NCI-H69 (cell line): Measurements from ENCODE around the gene CIC.

Experiments used
- DNase-seq: peaks from one replicate; lab custom pipeline; 2025; lab: John Stamatoyannopoulos, UW

The CIC gene

DNA sequence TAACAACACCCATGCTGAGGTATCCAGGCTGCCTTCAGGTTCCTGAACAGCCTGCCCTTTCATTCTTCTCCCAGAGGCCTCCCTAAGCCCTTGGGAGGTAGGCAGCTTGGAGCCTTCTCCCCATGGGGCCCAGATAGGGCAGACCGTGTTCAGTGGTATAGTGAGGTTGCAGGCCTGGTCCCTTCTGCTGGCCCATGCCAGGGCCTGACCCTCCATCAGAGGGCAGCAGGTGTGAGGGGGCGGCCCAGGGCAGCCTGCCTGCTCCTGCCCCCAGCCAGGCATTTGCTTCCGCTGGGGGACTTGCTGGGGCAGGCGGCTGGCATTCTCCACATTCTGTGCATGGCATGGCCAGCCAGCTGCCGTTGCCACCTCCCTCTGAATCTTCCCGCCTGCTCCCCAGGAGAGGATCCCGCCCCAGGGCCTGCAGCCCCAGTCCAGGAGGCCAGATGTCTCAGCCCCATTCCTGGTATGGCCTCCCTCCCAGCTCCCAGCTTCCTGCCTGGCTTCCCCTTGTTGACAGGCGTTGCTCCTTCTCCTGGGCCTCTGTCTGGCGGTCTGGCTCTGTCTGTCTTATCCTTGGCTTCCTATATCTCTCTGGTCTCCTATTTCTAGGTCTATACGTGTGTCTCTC, 8.9 kb downstream of the CIC start:
- DNase-seq, result peak; percentile 95

DNA sequence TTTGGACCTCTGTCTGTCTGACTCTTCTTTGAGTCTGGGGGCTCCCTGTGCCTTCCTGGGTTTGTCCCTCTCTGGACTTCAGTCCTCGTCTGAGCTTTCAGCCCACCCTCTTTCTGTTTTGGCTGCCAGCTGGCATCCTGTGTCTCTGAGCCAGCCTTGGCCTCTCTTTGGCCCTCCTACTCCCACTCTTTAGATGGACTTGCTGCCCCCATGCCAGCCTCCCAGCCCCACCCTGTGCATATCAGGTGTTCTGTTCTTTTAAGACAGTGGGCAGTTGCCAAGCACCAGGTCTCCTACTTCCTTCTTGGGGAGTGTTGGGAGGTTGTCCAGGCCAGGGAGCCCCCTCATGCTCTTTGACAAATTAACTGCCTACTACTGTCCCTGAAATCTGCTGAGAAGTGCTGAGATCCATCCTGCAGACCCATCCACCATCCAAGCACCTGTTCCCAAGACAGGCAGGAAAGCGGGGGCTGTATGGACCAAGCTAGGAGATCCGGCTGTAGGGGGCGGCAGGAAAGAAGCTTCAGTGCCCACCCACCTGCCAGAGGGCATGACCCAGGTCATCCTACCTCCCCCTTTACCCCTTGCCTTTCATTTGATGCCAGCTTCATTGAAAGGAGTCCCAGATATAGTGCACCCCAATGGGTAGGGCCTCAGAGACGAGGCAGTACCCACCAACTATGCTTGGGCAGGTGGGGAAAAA, 9.6 kb downstream of the CIC start:
- DNase-seq, result peak; percentile 81

DNA sequence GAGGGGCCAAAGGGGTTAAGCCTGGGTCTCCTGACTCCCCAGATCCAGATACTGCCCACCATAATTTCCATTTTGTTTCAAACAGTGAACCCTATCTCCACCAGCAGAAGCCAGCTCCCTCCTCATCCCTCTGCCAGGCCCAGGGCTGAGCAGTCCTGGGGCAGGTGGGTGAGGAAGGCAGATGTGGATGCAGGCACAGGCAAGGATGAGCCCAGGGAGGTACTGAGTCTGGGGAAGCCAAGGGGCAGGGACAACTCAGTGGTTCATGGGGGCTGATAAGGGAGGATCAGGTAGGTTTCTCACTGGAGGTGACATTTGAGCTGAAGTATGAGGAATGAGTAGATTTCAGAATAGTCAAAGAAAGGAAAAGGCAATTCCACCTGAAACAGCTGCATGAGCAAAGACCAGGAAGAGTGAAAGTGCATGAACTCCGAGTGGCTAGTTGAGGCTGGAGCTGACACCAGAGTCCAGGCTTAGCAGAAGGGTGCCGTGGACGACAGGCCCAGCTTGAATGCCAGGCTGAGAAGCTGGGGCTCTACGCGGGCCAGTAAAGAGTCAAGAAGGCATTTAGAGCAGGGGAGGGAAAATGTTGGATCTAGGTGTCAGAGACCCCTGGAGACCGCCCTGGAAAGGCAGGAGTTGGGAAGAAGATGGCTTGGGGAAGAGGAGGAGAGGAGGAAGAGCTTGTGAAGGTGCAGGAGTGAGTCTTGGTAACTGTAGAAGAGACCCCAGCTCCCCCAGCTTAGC, 10.3 kb downstream of the CIC start:
- no peak for DNase-seq

DNA sequence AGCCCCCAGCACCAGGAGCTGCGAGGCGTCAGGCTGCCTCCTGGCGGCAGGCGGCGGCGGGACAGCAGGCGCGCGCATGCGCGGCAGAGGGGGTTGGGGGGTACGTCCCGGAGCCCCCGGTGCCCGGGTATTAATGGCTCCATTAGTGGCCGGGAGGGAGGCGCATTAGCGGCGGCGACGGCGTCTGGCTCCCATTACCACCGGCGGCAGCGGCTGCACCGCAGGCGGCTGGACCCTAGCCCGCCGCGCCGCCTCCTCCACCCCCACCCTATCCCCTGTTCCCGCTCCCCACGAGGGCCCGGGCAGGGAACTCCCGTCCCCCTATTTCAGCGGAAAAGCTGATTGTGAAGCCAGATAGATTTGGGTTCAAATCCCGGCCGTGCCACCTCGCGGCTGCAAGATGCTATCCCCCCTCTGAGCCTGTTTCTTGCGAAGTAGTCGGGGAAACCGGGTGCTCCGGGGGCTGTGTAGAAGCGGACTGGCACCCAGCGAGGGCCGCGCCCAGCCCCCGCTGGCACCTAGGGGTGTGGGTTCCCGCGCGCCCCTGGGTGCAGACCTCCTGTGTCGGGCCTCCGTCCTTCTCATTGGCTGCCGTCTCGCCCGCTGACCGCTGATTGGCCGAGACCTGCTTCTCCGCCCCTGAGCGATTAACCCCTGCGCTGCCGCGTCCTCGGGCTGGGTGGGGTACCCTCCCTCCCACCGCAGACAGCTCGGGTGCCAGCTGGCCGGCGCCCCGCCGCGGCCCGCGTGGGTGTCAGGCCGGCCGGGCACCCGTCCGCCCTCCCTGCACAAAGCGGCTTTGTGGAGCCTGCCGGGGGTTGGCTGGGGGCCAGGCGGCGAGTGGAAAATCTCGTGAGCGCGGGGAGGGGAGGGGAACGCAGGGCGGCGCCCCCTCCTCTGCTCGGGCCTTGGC, 11.1 kb downstream of the CIC start:
- DNase-seq, result peak; percentile 99

DNA sequence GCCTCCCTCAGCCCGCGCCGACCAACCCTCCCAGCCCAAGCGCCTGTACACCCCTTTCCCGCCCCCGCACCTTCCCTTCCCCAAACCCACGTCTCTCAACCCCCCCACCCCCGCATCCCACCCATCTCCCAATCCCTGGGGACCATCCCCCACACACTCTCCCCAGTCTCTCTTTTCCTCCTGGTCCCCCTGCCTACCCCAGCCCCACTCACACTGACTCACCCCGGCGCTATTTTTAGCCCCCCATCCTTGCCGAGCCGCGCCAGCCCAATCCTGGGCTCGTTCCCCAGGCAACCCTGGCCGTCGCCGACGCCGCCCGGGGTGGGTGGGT, 11.7 kb downstream of the CIC start:
- no peak for DNase-seq

DNA sequence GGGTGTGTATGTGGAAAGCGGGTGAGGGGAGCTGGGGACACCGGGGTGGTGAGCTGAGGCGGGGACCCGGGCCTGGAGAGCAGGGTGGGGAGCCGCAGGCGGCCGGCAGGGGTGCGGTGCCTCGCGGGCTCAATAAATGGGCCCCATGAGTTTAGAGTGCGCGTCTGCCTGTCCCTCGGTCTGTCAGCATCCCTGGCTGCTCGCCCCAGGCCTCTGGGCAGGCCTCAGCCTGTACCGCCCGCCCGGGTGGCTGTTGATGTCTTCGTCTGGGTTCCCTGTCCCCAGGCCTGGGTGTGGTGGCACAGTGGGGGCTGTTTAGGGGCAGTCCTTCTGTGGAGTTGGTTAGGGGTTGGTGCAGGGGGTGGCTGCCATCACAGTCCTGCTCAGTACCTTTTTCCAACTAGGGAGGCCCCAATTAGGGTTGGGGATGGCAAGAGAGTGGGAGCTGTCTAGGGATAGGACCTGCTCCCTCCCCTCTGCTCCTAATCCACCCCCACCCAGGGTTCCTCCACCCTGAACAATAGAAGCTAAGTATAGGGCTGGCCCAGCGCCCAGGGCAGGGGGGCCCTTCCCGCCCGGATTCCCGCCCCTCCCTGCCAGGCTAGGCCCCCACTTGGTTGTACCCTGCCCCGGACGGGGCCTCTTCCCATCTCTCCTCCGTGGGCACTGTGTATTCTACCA, 12.2 kb downstream of the CIC start:
- DNase-seq, result peak; percentile 99

DNA sequence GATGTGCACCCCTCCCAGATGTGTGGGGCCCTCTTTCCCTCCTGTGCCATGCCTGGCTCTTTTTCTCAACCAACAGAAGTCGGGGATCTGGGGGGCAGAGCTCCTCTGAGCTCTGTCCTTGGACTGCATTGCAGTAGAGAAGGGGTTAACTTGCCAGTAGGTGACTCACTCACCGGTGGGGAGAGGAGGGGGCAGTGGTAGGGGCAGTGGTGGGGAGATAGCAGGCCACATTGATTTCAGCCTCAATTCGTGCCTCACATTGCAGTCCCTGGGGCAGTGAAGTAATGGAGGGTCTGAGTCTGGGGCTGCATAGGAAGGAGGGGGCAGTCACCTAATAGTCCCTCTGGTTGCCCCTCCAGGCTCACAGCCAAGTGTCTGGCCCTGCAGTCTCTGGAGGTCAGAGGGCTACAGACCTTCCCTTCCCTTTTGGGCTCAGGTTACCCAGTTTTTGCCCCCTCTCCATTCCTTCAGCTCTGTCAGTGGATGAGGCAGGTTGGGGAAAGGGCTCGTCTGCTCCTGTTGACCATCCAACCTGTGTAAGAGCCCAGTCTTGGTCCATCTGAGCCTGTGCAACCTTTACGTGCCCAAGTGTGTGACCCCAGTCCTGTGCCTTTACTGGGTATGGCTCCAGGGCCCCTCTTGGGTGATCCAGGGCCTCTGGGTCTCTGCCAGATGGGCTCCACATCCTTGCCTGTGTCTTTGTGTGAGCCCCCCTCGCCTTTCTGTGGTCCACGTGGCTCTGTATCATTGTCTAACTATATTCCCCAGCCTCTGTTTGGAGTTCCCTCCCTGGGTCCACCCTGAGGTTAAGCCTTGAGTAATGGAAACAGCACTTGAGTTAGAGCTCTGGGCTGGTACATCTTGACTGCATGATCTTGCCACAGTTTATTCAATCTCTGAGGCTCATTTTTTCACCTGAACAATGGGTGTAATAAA, 13.0 kb downstream of the CIC start:
- peak; percentile 97 for DNase-seq

DNA sequence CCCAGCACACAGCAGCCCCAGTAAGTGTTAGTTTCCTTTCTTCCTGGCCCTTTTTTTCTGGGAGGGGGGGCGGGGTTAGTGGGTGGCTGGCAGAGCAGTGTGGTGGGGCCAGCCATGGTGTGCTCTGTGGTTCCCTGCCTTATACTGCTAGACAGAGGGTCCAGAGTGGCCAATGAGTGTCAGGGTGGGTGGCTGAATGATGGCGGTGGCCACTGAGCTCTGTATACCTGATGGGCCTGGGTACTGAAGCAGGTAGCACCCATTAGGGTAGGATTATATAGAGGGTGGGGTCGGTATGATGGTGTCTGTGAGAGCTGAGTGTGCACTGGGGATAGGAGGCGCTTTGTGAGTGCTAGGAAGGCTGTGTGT, 13.8 kb downstream of the CIC start:
- no peak for DNase-seq

DNA sequence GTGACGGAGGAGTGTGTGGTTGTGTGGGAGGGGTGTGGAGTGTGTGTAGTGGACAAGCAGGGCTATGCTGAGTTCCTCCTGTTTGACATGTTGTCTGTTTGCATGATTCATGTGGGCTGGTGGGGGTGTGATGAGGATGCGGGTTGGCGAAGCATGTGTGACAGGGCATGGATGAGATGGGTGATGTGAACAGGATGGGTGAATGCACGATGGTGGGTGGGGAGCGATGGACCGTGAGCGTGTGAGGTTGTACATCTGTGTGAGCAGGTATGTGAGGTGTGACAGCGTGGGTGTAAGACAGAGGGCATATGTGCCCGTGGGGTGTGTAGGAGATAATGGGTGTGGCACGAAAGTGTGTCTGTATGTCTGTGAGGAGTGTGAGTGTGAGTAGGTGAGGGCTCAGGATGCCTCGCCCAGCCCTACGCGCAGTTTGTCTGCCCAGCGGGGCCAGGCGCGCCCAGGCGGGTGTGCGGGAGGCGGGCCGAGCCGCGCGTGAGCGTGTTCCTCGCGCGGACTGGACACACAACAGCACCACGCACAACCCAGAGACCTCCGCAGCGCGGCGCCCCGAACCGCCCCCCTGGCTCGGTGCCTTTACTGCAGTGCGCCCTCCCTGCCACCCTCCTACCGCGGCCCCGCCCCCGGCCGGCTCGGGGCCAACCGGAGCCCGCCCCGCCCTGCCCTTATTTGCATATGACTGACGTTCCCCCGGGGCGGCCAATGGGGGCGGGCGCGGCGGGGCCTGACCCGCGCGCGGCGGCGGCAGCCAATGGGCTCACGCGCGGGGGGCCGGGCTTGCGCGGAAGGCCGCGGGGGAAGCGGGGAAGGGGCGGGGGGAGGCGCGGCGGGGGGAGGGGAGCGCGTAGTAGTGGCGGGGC, 14.4 kb downstream of the CIC start:
- DNase-seq, result peak; percentile 99

DNA sequence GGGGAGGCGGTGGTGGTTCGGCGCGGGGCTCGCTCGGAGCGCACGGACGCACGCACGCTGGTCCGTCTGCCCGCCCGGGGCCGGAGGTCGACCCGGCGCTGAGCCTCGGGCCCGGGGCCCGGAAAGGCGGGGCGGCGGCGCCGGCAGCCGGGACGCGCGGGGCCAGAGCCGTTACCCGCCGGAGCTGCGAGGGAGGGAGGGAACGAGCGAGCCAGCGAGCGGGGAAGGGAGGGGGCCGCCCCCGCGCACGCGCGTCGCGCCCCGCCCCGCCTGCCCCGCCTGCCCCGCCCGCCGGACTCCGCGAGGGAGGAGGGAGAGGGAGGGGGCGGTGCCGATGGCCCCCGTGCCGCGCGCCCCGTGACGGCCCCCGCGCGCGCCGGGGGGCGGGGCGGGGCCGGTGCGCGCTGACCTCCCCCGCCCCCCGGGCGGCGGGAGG, 15.0 kb downstream of the CIC start:
- peak; percentile 96 for DNase-seq

DNA sequence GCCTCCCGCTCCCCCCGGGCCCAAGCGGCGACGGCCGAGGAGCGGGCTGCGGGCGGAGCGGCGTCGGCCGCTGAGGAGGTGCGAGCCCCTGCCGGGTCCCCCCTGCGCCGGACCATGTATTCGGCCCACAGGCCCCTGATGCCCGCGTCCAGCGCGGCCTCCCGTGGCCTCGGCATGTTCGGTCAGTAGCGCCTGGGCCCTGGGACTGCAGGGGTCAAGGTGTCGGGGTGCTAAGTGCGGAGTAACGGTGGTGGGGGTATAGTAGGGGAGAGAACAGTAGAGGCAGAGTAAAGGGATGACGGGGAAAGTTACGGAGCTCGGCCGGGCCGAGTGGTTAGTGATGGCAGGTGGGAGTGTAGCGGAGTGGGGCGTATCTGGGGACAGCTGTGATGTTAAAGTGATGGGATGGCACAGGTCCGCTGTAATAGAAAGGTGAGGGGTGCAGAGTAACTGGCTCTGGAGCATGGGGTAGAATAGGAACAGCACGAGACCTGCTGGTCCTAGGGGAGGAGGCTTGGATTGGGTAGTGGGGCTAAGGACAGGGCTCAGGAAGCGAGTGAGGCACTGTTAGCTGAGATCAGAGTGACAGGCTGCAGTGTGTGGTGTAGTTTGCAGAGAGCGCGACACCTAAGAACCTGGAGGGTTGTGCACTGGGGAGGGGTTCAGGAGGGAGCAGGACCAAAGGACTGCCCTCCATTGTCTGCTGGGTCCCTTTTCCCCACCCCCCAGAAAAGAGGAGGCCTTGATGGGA, 15.7 kb downstream of the CIC start:
- peak; percentile 65 for DNase-seq

DNA sequence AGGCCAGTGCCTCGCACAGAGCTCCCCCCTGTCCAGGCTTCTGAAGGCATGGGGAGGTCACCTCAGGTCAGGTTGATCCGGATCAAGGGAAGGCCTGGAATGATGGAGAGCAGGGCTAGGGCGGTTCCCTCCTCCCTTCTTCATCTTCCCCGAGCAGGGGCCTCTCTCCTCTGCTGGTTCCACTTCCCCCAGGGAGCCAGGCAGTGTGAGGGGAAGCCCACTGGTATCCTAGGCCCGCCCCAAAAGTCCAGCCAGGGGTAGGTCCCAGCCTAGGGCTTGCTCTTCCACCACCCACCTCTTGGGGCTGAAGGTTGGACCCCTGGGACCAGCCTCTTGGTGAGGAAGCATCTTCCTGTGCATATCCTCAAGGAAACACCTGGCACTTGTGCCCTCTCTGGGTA, 16.5 kb downstream of the CIC start:
- DNase-seq, result no peak

DNA sequence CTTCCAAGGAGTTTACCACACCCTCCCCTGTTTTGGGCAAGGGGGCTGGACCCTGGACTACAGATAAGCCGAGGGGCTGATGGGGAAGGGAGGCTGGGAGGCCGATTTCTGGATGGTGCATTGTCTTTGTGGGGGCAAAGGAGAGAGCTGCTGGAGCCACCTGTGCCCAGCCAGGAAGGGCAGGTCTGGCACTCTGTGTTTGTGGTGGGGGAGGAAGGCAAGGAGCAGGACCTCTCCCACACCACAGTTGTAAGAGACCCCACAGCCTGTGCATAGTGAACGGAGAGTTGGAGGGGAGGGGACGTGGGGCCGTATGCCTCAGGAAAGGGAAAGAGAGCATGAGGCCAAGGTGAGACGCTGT, 16.9 kb downstream of the CIC start:
- DNase-seq, result no peak

DNA sequence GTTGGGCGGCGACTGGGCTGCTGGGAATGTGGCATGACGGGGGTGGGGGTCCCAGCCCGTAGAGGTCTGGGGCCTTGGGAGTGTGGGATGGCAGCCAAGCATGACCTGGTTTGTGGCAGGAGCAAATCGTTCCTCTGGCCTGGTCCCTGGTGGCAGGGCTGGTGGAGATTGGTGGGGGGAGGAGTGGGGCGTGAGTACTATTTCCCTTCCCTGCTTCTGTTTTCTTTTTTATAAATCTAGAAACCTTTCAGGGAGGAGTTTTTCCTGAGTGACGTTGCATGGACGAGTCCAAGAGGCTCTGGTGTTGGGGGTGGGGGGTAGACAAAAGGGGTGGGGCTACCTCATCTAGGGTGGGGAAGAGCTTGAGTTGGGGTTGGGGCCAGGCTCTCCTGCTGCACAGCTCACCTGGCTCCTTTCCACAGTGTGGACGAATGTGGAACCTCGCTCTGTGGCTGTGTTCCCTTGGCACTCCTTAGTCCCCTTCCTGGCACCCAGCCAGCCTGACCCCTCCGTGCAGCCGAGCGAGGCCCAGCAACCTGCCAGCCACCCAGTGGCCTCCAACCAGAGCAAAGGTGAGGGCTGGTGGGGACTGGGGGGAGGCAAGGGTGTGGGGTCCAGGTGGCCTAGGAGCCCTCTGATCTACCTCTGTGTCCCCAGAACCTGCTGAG, 17.4 kb downstream of the CIC start:
- no peak for DNase-seq

DNA sequence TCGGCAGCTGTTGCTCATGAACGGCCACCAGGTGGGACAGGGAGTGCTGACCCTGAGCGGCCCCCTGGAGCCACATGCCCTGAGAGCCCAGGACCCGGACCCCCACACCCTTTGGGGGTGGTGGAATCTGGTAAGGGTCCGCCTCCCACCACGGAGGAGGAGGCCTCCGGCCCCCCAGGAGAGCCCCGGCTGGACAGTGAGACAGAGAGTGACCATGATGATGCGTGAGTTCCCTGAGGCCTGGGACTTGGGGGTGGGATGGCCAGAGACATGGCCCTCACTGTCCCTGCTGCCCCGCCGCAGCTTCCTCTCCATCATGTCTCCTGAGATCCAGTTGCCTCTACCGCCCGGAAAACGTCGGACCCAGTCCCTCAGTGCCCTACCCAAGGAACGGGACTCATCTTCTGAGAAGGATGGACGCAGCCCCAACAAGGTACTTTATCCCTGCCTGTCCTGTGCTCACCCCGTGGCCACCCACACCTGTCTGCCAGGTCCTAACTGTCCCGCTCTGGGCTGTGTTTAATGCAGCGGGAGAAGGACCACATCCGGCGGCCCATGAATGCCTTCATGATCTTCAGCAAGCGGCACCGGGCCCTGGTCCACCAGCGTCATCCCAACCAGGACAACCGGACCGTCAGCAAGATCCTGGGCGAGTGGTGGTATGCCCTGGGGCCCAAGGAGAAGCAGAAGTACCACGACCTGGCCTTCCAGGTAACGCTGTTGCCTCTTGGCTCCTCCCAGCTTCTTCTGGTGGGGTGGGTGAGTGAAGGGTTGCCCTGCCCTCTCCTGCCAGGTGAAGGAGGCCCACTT, 18.2 kb downstream of the CIC start:
- no peak for DNase-seq

DNA sequence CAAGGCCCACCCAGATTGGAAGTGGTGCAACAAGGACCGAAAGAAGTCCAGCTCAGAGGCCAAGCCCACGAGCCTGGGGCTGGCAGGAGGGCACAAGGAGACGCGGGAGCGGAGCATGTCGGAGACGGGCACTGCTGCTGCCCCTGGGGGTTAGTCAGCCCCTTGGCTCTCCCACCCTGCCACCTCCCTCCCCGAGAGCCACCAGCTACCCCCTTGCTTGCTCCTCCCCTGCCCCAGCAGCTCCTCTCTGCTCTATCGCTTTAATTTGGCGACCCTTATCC, 18.7 kb downstream of the CIC start:
- DNase-seq, result no peak

DNA sequence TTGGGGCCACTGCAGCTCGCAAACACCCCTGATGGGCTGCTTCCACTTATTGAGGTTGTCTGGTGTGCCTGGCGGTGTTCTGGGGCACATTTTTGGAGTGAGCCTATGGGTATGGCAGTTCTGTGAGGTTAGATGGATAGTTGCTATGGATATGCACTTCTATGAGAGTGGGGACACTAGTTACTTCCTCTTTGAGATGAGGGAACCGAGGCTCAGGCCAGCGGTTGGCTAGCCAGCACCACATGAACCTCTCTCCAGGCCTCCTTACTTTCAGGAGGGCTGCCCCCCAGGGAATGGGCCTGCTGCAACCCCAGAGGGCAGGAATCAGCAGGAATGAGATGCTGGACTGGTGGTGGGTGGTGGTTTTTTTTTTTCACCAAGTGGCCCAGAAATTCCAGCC, 19.3 kb downstream of the CIC start:
- DNase-seq, result no peak
